Activated CD4-positive, alpha-beta T cell treated with anti-CD3 and anti-CD28 coated beads, Interleukin-2, Interleukin-4, amounts not matched to agents 100 ng/mL and 50 ng/mL, durations not matched to agents 16 hours and 8 hours (primary cell): ENCODE measurements around the gene ACADVL.
"Not testable (repeated sequence)": the region's sequence is repeated elsewhere in the genome, so short reads cannot be mapped to it uniquely, and the experiment has no call there.

Experiments used
- DNase-seq: peaks from one replicate; pipeline ENCODE4 v3.0.0-alpha.2; 2020; ENCODE audit warnings: low spot score

Gene ACADVL

DNA sequence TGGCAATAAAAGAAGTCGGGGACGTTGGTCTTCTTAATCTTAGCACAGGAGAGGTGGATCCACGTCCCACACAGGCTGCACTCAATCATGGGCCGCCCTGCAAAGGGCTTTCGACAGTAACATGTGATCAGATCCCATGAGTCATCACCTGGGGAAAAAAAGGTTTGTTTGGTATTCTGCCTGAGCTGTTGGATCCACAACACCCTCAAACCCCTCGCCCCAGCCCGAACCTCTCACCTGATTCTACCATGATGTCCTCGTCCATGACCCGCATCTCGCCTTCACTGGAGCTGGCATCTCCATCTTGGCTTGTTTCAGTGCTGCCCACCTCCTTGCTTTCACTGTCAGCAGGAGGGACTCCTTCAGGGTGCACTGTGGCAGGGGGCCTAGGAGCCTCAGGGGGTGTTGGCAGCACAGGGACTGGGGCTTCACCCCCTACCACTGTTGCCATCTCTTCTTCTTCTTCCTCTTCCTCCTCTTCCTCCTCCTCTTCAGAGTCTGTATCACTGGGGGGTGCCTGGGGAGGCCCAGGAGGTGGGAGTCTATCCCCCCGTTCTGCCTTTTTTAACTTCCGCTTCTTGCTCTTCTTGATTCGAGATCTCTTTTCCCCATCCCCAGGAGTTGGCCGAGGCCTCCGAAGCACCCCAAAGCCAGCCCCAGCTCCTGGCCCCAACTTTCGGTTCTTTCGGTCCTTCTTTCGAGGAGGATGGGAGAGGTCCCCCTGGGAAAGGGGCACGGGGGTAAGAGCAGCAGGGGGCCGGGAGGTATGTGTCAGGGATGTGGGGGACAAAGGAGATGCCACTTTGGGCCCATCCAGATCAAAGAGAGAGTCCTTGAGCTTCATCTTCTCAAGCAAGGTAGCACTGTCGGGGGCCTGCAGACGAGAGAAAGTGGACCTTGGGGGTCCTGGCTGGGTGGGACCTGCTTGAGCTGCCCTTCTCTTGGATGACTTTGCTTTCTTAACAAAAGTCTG is 16.2 kb downstream of the ACADVL start:
- DNase-seq = no peak

DNA sequence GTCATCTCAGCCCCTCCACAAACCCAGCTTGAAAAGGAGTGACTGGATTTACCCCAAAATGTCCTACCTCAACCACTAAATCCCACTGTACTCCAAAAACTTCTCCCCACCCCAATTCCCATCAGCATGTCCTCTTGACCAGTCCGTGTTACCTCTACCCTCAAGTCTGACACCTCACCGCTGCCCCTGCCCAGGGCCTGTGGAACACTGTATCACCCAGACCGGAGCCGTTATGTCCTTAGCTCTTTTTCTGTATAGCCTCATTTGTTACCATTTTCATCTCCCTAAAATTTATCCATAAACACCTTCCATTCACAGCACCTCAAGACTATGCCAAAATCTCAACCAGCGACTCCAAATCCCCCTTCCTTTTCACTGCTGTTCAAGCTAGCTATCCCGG is 17.1 kb downstream of the ACADVL start:
- DNase-seq = no peak

DNA sequence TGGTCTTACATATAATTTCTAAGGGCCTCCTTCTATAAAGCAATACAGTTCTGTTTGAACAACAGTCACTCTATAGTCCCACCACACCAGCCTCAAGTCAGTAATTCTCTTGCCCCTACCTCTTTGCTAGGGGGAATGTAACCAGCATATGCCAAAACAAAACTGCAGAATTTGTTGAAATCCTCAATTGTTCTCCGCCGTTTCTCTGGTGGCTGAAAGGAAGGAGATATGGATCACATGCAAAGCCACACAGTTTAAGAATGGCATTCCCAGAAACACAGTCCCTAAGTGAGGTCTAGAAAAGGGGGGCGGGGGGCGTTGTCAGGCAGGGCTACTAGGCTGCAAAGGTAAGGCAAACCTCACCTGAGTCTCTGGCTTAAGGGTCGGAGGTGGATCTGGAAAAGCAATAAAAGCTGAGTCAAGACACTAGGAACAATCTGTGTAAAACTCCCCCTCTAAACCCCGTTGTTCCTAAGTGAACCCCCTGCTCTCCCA is 17.6 kb downstream of the ACADVL start:
- no peak for DNase-seq

DNA sequence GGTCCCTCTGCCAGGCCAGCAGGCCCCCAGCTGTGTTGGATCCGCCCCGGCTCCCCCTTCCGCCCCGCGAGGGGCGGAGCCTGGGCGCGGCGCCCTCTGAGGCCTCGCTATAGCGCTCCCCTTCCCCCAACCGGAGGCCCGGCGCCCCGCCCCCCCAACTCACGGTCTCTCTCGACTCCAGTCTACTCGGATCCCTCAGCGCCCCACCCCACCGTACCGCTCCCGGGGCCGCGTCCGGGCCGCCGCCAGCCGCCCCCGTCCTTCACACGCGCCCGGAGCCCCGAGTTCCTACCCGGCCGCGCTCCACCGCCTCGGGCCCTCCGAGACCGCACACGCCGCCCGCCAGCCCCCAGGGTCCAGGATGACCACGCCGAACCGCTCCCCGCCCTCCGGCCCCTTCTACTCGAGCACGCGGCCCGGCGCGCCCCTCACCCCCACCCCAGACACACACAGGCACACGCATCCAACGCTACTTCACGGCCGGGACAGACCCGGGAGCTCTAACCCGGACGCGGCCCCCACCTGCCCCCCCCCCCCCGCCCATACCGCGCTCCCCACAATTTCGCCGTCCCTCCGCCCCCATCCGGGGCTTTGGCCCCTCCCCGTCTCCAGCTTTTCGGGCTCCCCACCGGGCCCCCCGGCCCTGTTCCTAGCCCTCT is 18.2 kb downstream of the ACADVL start:
- DNase-seq = peak; percentile 85

DNA sequence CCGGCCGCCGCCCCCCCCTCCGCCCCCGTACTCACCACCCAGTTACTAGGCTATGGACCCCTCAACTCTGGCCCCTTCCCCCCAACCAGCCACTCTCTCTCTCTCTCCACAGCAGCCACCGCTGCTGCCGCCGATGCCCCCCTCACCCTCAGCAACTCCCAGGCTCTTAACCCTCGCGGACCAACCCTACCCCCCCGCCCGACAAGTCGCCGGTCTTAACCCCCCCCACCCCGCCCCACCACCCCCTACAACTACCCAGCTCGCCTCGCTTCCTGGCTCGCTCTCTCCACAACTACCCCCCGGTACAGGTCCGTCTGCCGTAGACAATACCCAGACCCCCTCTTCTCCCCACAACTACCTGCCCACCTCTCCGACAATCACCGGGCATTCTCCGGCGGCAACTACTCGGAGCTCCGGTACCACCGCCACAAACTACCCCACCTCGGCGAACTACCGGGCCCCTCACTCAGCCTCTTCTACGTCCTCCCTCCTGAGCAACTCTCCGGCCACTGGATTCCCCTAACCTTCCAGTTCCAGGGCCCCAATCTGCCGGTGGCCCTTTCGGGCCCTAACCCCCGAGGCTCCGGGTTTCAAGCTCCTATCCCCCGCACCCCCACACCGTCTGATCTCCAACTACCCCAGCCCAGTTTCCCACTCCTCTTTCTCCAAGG is 18.8 kb downstream of the ACADVL start:
- no peak for DNase-seq

DNA sequence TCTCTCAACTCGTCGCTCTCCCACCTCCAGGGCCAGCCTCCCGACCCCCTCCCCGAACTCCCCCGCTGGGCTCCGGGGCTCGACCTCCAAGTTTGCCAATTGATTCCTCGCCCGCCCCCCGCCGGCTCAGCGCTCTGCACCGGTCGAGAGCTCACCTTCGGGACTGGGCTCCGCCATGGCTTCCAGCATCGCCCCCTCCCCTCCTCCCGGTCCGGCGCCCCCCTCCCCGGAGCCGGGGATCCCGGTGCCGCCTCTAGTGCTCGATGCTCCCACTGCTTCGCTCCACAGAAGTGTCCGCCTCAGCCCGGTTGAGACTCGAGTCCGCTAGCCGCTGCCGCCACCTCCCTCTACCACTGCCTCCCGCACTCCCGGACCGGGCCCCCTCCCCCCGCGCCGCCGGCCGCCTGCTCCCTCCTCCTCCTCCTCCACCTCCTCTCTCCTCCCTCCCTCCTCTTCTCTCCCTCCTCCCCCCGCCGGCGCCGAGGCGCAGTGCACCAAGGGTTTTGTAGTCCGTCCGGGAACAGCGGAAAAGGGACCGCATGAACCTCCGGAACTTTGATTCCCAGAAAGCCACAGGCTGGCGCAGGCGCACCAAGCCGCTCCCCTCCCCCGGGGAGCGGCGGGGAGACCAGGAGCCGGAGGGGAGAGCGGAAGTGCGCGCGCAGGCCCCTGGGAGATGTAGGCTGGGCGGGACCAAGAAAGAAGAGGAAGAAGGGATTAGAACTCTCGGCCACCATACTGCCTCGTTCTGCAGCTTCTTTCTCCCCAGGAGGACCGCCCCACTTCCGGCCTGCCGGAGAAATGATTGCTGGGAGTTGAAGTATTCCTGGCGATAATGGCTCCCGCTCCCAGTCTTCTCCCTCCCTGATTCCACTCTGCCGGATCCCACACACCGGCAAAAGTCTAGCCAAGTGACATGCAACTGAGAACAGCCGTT is 19.6 kb downstream of the ACADVL start, which contains the start of gene PHF23:
PHF23 (minus strand) TSS at position 367 of the 937 bp plus-strand sequence; CDS start at position 189, 178 bp downstream.
- DNase-seq = peak; percentile 99

DNA sequence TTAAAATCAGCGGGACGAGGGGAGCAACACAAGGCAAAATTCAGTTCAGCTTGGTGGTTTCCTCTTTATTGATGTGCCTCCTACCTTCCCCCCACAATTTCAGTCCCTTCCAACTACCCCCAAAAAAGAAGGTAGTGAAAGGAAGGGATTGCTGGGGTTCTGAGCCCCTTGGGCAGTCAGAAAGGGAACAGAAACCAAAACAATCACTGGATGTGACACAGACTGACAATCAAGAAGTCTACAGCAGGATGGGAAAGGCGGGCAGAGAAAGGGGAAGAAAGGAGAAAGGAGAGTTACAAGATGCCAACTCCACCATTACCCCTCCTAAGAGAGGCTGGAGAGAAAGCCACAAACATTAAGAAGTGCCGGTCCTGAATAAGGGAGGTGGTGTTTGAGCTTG is 20.6 kb downstream of the ACADVL start:
- DNase-seq = no peak

DNA sequence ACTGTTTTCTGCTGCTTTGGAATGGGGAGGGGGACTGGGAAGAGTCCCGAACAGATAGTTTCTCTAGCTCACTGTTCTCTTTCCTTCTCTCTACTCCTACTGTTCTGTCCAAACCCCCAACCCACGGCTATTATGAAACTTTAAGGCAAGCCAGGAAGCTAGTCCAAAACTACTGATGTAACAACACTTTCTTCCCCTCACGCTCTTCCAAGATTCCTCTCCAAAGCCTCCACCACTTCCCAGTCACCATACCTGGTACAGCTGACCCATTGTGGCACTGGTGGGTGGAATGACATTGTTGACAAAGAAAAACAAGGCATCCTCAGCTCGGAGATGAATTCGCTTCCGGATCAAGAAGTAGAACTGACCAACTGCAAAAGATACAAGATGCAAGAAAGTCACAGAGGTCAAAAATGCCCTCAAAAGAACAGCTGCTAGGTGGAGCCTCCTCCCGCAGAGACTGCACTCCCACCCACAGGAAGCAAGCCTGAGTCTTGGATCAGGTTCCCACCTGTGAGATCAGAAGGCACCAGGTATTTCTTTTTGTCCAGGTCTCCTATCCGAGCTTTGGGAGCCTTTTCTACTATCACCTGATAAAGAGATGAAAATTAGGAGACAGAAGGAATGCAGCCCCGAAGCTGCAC is 21.5 kb downstream of the ACADVL start:
- no peak for DNase-seq

DNA sequence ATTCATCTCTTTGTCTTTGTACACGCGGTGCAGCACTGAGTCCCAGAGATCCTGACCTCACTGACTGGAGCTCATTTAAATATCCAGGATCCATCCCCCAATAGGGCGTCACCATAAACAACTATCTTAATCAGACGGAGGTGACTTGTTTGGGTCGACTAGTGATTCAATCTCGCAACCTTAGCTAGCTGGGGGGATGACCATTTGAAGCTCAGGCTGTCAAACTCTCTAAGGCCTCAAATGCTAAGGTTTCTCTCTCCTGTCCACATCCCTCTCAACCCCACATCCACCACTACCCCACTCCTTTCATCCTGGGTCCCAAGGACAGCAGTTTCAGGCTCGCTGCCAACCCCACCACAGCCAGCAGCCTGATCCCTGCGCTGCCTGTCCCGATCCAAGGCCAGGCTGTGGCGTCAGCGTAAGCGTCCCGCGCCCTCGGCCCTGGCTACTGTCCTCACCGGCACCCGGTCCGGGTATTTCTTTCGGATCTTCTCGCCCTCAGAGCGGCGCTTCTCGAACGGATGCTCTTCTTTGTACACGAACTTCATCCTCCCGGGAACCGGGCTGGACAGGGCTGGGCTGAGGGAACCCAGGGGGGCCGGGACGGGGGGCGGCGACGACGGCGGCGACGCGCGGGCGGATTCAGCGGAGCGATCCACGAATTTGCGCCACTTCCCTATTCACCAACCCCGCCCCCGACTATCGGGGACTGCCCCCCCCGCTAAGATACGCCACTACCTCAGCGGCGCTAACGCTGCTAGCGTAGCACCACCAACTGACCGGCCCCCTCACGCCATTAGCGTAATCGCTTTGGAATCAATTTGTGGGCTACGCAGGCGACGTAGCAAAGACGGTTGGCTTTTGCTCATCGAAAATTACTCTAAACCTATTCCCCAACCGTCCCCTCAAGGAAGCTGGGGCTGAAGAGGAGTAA is 22.3 kb downstream of the ACADVL start, which contains the start of gene GABARAP:
GABARAP (minus strand) TSS at position 667 of the 934 bp plus-strand sequence; CDS start at position 548, 119 bp downstream.
- DNase-seq = peak; percentile 92

DNA sequence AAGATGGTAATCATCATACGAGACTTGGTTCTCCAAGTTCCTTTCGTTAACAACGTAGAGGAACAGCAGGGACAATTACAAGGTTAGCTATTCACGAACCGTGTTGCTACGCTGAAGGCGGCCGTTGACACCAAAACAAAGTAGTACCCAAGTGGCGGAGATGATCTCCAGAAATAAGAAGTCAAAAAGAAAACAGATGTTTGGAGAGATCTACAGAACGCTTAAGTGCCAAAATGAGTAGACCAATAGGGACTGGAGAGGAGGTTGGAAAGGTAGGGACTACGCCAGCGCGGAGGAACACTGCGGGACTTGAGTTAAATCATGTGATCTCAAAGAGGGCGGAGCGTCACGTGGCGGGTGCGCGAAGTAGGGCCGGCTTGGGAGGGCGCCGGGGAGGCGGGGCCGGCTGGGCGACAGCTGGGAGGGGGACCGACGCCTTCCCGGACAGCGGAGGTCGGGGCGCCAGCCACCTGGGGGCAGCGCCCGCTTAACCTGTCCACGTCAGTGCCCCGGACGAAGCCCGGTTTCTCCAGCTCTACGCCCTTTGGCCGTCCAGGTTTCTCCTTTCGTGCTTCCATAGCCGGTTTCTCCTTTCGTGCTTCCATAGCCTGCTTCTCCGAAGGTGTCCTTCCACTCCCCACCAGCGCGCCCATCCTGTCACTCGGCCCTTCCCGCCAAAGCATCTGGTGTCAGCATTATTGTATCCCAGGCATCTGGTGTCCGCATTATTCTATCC is 23.1 kb downstream of the ACADVL start:
- peak; percentile 89 for DNase-seq

DNA sequence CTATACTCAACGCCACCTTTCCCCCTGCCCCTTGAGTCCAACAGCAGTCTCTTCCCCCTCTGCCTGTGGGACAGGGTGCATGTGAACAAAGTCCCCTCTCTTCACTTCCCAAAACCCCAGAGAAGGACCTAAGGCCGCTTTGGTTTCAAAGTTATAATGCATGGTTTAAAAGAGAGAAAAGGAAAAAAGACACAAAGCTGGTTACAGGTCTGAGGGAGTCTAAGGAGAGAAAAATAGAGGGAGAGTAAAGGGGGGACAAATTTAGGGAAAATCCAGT is 23.7 kb downstream of the ACADVL start:
- DNase-seq = no peak

DNA sequence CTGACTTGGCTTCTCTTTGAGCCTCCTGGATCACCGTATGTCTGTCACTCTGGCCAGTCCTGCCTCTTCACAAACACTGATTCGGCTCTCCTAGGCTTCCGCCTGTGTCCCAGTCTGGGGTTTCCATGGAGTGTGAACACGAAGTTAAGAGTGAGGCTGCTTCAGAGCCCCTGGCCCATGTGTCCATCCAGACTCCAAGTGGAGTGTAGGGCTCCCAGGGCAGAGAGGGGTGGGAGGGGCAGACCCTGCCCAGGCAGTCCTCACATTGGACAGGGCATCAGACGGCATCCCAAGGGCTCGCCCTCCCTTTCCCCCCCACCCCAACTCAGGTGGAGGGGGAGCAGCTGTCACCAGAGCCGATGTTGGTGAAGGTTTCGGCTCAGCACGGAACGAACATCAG is 24.1 kb downstream of the ACADVL start:
- DNase-seq = not testable (repeated sequence)

DNA sequence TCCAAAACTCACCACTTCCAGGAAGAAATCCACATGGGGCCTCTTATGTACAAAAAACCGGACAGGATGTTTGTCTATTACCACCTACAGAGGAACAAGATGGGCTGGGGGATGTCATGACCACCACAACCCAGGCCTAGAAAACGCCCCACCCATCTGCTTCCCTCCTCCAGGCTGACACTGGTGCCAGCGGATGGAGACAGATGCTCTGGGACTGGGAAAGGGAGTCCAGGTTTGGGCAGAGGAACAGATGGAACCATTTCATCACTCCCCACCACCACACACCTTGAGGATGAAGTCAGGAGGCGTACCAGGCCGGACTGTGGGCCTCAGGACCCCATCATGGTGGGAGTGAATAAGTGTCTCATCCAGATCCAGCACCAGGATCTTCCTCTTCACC is 27.0 kb downstream of the ACADVL start:
- no peak for DNase-seq

DNA sequence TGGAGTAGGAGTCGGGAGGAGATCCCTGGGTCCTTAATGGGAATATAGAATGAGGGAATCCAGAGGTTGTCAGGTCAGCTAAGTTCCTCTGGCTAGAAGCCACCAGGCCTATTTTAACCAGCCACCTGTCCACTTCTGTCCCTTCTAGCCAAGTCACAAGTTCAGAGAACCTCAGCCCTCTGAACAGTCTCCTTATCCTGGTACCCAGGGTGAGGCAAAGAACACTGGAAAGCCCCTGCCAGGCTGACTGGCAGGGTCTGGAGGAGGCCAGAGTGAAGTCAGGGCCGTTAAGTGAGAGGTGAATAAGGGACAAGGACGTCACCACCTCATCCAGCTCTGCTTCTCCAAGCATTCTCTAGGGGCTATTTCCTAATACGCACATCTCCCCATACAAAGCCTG is 29.1 kb downstream of the ACADVL start:
- no peak for DNase-seq

DNA sequence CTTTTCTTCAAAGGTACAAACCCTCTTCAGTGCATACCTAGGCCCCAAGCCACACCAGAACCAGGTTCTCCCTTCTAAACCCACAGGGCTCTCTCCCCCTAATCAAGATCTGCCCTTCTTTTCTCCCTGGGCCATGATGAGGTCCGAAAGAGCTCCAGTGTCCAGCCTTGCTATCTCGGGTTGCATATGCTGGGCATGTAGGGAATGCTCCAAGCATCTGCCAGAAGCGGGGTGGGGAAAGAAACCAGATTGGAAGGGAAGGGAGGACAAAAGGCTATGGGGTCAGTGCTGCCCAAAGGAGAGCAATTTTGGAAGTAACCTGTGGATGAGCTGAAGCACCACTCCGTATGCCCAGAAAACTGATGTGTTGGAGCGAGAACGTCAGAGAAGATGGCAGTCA is 29.5 kb downstream of the ACADVL start:
- no peak for DNase-seq

DNA sequence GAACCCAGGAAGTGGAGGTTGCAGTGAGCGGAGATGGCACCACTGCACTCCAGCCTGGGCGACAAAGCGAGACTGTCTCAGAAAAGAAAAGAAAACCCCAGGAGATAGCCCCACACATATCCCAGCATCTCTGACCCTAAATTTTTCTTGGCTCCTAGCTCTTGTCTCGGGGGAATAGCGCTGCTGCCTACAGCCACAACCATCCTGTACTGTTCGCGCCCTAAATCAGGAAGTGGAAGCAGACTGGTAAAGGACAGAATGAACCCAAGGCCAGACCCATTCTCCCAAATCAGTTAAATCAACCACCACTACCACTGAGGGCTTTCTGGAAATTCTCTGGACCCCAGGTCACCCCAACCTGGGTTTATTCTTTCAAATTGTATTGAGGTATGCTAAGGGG is 30.1 kb downstream of the ACADVL start:
- DNase-seq = no peak

DNA sequence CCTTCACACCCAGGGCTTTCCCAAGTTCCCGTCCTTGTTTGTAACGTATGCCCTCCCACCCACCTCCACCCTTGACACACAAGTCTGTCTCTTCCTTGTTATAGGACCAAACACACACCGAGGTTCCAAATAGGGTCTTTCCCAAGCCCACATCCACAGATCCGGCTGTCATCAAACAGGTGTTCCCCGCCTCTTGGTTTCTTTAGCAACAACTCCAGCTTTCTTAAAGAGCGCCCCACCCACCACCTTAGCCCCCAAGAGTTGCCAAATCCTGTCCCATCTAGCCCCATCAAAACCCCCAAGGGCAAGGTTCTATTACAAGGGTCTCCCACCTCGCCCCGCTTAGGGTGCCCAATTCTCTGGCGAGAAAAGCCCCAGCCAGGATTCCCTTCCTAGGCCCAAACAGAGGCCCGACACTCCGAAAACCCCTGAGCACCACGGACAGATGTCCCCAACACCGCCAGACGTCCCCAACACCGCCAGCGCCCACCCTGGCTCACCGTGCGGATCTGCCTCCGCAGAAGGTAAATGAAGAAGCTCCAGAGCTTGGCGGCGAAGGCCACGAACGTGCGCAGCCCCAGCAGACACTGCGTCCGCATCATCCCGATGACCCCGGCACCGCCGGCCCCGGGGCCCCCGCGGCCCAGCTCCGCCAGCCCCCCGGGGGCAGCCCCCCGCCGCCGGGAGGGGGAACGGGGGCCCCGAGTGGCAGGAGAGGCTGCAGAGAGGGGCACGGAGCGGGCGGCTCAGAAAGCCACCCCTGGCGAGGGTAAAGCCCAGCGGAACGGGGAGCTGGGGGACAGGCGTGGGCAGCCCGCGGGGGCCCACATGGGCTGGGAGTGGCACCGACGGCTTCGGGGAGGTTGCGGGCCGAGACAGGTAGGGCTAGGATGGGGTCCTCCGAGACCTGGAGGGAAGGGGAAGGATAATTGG is 31.2 kb downstream of the ACADVL start:
- no peak for DNase-seq

DNA sequence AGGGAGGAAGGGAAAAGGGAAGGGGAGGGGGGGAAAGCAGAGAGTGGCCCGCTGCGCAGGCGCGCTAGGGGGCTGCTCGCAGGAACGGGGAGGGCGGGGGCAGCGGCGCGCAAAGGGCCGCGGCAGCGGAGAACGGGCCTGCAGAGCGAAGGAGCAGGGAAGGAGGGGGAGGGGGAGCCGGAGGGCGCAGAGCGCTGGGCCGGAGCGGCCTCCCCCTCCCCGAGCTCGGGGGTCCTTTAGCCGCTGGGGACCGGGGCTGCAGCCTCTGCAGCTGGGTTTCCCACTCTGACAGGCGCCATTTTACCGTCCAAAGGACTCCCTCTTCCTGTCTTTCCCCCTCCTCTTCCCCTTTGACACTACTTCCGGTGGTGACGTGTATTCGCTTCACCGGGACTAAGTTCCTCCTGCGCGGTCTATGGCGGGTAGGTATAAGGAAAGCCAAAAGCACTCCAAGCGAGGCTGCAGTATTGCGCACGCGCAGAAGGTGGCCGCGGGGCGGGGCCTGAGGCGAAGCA is 32.0 kb downstream of the ACADVL start, which contains the start of gene CTDNEP1:
CTDNEP1 (minus strand) TSS at position 74 of the 515 bp plus-strand sequence. CDS start 438 bp downstream, outside the sequence.
- DNase-seq = peak; percentile 100
